Measurements from ENCODE around the gene APOBEC2. TPM values are rescaled to one million over a fixed set of nuclear protein-coding genes. Genes with fewer than 3 reads are reported as not detected.
A peak's percentile ranks its signal among the peaks of the same experiment; 100 is the strongest.

Gene APOBEC2
- total and polyA plus RNA-seq, 2 of the 13 experiments (the other 11 are each of a cell fraction or from before 2014, with no cell fraction given) = 0.09 TPM; not detected in 1

- no peak for TF ChIP-seq ATM (IDR thresholded peaks at IDR 0.05; ENCODE audit: borderline replicate concordance)
- no peak for TF ChIP-seq SMAD9 (CRISPR knock-in tag; IDR thresholded peaks at IDR 0.05)
- TF ChIP-seq, protein P1, sequence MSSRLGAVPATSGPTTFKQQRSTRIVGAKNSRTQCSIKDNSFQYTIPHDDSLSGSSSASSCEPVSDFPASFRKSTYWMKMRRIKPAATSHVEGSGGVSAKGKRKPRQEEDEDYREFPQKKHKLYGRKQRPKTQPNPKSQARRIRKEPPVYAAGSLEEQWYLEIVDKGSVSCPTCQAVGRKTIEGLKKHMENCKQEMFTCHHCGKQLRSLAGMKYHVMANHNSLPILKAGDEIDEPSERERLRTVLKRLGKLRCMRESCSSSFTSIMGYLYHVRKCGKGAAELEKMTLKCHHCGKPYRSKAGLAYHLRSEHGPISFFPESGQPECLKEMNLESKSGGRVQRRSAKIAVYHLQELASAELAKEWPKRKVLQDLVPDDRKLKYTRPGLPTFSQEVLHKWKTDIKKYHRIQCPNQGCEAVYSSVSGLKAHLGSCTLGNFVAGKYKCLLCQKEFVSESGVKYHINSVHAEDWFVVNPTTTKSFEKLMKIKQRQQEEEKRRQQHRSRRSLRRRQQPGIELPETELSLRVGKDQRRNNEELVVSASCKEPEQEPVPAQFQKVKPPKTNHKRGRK (CRISPR knock-in tag; IDR thresholded peaks at IDR 0.05) = no peak
- TF ChIP-seq FOXJ3 (CRISPR knock-in tag; IDR thresholded peaks at IDR 0.05; ENCODE audit: borderline replicate concordance) = no peak
- TF ChIP-seq ARNT (IDR thresholded peaks at IDR 0.05) = no peak
- TF ChIP-seq ATRX (CRISPR knock-in tag; IDR thresholded peaks at IDR 0.05; ENCODE audit: borderline replicate concordance) = no peak
- peak; percentile 73; the same call in 1 of the 2 replicates for TF ChIP-seq ZNF367 (CRISPR knock-in tag; IDR thresholded peaks at IDR 0.05; ENCODE audit: borderline replicate concordance)
- no peak for TF ChIP-seq ZNF530 (CRISPR knock-in tag; IDR thresholded peaks at IDR 0.05; ENCODE audit: low read depth)
- no peak for TF ChIP-seq TARDBP (CRISPR knock-in tag; IDR thresholded peaks at IDR 0.05)
- peak; percentile 77 for TF ChIP-seq POLR2G (IDR thresholded peaks at IDR 0.05; ENCODE audit: low read depth, low read length)
- TF ChIP-seq, protein P2, sequence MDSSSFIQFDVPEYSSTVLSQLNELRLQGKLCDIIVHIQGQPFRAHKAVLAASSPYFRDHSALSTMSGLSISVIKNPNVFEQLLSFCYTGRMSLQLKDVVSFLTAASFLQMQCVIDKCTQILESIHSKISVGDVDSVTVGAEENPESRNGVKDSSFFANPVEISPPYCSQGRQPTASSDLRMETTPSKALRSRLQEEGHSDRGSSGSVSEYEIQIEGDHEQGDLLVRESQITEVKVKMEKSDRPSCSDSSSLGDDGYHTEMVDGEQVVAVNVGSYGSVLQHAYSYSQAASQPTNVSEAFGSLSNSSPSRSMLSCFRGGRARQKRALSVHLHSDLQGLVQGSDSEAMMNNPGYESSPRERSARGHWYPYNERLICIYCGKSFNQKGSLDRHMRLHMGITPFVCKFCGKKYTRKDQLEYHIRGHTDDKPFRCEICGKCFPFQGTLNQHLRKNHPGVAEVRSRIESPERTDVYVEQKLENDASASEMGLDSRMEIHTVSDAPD (CRISPR knock-in tag; IDR thresholded peaks at IDR 0.05) = no peak
- peak; percentile 53 for TF ChIP-seq NKX3-1 (CRISPR knock-in tag; IDR thresholded peaks at IDR 0.05)
- TF ChIP-seq HNRNPH1 (optimal IDR thresholded peaks at IDR 0.05; ENCODE audit: low read depth, low read length) = no peak
- TF ChIP-seq ZNF101 (CRISPR knock-in tag; IDR thresholded peaks at IDR 0.05; ENCODE audit: borderline replicate concordance, low read depth) = no peak
- TF ChIP-seq ZNF333 (CRISPR knock-in tag; IDR thresholded peaks at IDR 0.05; ENCODE audit: borderline replicate concordance) = peak; percentile 23; the same call in 1 of the 2 replicates
- TF ChIP-seq ZNF274 (CRISPR knock-in tag; IDR thresholded peaks at IDR 0.05) = 0 out of 2 replicates have a peak, but pooled peaks have one; percentile 37
- TF ChIP-seq ZFP90 (CRISPR knock-in tag; IDR thresholded peaks at IDR 0.05; ENCODE audit: borderline replicate concordance) = peak; percentile 67
- no peak for TF ChIP-seq ZSCAN30 (CRISPR knock-in tag; IDR thresholded peaks at IDR 0.05)
- TF ChIP-seq HNRNPL (IDR thresholded peaks at IDR 0.05; ENCODE audit: low read depth, low read length) = peak; percentile 63; the same call in 1 of the 2 replicates
- no peak for TF ChIP-seq TFE3 (CRISPR knock-in tag; IDR thresholded peaks at IDR 0.05)
- peak; percentile 71; the same call in 1 of the 2 replicates for TF ChIP-seq CENPT (CRISPR knock-in tag; IDR thresholded peaks at IDR 0.05; ENCODE audit: low read depth)
- no peak for TF ChIP-seq PAF1 (CRISPR knock-in tag; IDR thresholded peaks at IDR 0.05)
- peak; percentile 95 for TF ChIP-seq PREB (CRISPR knock-in tag; IDR thresholded peaks at IDR 0.05)
- no peak for TF ChIP-seq ZKSCAN1 (IDR thresholded peaks at IDR 0.05; ENCODE audit: low read length)
- TF ChIP-seq, protein P3, sequence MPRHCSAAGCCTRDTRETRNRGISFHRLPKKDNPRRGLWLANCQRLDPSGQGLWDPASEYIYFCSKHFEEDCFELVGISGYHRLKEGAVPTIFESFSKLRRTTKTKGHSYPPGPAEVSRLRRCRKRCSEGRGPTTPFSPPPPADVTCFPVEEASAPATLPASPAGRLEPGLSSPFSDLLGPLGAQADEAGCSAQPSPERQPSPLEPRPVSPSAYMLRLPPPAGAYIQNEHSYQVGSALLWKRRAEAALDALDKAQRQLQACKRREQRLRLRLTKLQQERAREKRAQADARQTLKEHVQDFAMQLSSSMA (CRISPR knock-in tag; IDR thresholded peaks at IDR 0.05) = peak; percentile 30; the same call in 1 of the 2 replicates
Observed at GRCh38 chr6:41073203-41073967, 20.4 kb downstream of the APOBEC2 start (continued).
